DOHH2 (cell line): ENCODE data around the gene LILRB2.

Experiments used
- CTCF ChIP-seq: fragments of 200-600 bp; sonication (generic); IDR thresholded peaks from one replicate; pipeline ENCODE4 v1.5.1; 2014; ENCODE audit warnings: antibody characterized with exemption, mild to moderate bottlenecking, low read depth, low read length; ENCODE audit not compliant: poor library complexity, severe bottlenecking
- EZH2phosphoT487 ChIP-seq: fragments of 200-600 bp; sonication (generic); IDR thresholded peaks from 2 replicates; pipeline ENCODE4 v1.6.1; 2017; ENCODE audit warnings: borderline replicate concordance, mild to moderate bottlenecking, antibody characterized with exemption, low read length, moderate library complexity, mixed read lengths

GRCh38 chr19:54317108-54317964 lies 36.4 kb upstream of the LILRB2 start:
- no peak for TF ChIP-seq CTCF
- TF ChIP-seq EZH2phosphoT487, result no peak
